Endothelial cell of umbilical vein (primary cell): ENCODE measurements around the gene CLDN22.

Experiments used
- CTCF ChIP-seq, 2 donors: IDR thresholded peaks; 1 replicate in 1 of 2; 2 replicates in 1 of 2; pipeline ENCODE4 v1.5.1; 2011; ENCODE audit warnings: low read length in 2 of 2, mild to moderate bottlenecking in 2 of 2, moderate library complexity in 2 of 2, control low read depth in 1 of 2, inconsistent platforms in 1 of 2, low read depth in 1 of 2; ENCODE audit not compliant: insufficient read depth in 1 of 2; ENCODE audit errors: extremely low read depth in 1 of 2
- EZH2 ChIP-seq: IDR thresholded peaks from 2 replicates; pipeline ENCODE4 v1.6.1; 2012; ENCODE audit warnings: borderline replicate concordance, low read depth, mild to moderate bottlenecking, moderate library complexity, low read length, inconsistent platforms; ENCODE audit not compliant: severe bottlenecking
- FOS ChIP-seq: IDR thresholded peaks from 2 replicates; pipeline ENCODE4 v1.6.1; 2011; ENCODE audit warnings: mild to moderate bottlenecking, low read length, moderate library complexity, borderline replicate concordance; ENCODE audit not compliant: insufficient read depth
- GATA2 ChIP-seq: IDR thresholded peaks from 2 replicates; pipeline ENCODE4 v1.7.0; 2011; ENCODE audit warnings: low read depth, mild to moderate bottlenecking, moderate library complexity, mixed read lengths, low read length; ENCODE audit not compliant: insufficient read length, insufficient read depth
- POLR2A ChIP-seq: IDR thresholded peaks from 2 replicates; pipeline ENCODE4 v1.6.1; 2012; ENCODE audit warnings: low read depth, mild to moderate bottlenecking, control low read depth, low read length
- POLR2AphosphoS5 ChIP-seq: IDR thresholded peaks from 2 replicates; pipeline ENCODE4 v1.6.1; 2012; ENCODE audit warnings: low read depth, mild to moderate bottlenecking, control low read depth, low read length, moderate library complexity; ENCODE audit not compliant: insufficient read depth

- TF ChIP-seq CTCF (IDR thresholded peaks at IDR 0.05; ENCODE audit: extremely low read depth in 1 of 2, insufficient read depth in 1 of 2, low read depth in 1 of 2, low read length in 2 of 2) (no peak), POLR2A (no peak), FOS (no peak), EZH2 (no peak), GATA2 (no peak), POLR2AphosphoS5 (no peak)
Observed at GRCh38 chr4:183295711-183296110, 24.4 kb downstream of the CLDN22 start.
